MM.1S (cell line): ENCODE results near the gene DYNLT4.

Experiments used
- CTCF ChIP-seq: fragments of 300-600 bp; sonication (generic); IDR thresholded peaks from 2 replicates; pipeline ENCODE4 v1.5.1; 2016; ENCODE audit warnings: antibody characterized with exemption, low read length, mixed read lengths
- EZH2 ChIP-seq: fragments of 300-600 bp; sonication (generic); optimal IDR thresholded peaks from 2 replicates; pipeline ENCODE3; 2017; ENCODE audit warnings: low read depth, mild to moderate bottlenecking, antibody characterized with exemption, low read length, mixed read lengths

- TF ChIP-seq CTCF: no peak
- no peak for TF ChIP-seq EZH2
Measured at GRCh38 chr1:44785501-44786137, 21.5 kb downstream of the DYNLT4 start.
